Large intestine (tissue), 3 donors: ENCODE data around the gene EDN2. TPM values are rescaled to one million over a fixed set of nuclear protein-coding genes. Genes with fewer than 3 reads are reported as not detected.

ENCODE experiments used
- DNase-seq, 2 donors: peaks; one replicate each; pipeline versions ENCODE4 v3.0.0 to v3.0.0-alpha.2; 2013
- H3K27ac ChIP-seq: one replicate; pipeline ENCODE4 v1.5.1; 2013; ENCODE audit warnings: low read length
- H3K27me3 ChIP-seq: 2 replicates; pipeline ENCODE4 v1.6.1; 2013; ENCODE audit warnings: low read length; ENCODE audit not compliant: control insufficient read depth, insufficient read depth
- H3K36me3 ChIP-seq: 2 replicates; pipeline ENCODE4 v1.6.1; 2013; ENCODE audit warnings: low read length; ENCODE audit not compliant: control insufficient read depth, insufficient read depth
- H3K4me1 ChIP-seq: one replicate; pipeline ENCODE4 v1.6.1; 2013; ENCODE audit warnings: low read length; ENCODE audit not compliant: control insufficient read depth, insufficient read depth
- H3K4me3 ChIP-seq: one replicate; pipeline ENCODE4 v1.5.1; 2013; ENCODE audit warnings: low read length
- H3K9me3 ChIP-seq: one replicate; pipeline ENCODE4 v1.6.1; 2013; ENCODE audit warnings: mild to moderate bottlenecking, low read depth, low read length, moderate library complexity; ENCODE audit not compliant: control insufficient read depth
- WGBS: methylation state at CpG from one replicate; pipeline ENCODE4 v1.1.5; 2013; ENCODE audit warnings: low lambda C conversion rate; ENCODE audit not compliant: insufficient coverage; 5-methylcytosine and 5-hydroxymethylcytosine counted together
- polyA plus RNA-seq: library from polyadenylated mRNA; unstranded; fragments of 120-200 nt; gene quantifications from one replicate; pipeline ENCODE4 v1.2.1, GENCODE V29; 2013

EDN2 gene
- polyA plus RNA-seq, 1 donor = 0.51 TPM

GRCh38 chr1:41435570-41436178 is 48.8 kb downstream of the EDN2 start:
- Histone ChIP-seq H3K27ac (no peak overlapping the region), H3K27me3 (peaks cover 7% of the 10 kb centered on the region), H3K4me1 (peaks cover 16% of the 10 kb centered on the region), H3K4me3 (no peak overlapping the region), H3K9me3 (peaks cover 3% of the 10 kb centered on the region), H3K36me3 (no peaks in the 10 kb centered on the region)
- no peak for DNase-seq
- WGBS = no CpG with 5 or more reads among the region's 15 CpGs

- no peak for DNase-seq
- no CpG with 5 or more reads among the region's 6 CpGs for WGBS
Measured at GRCh38 chr1:41434748-41435449, 49.6 kb downstream of the EDN2 start.

GRCh38 chr1:41434306-41434705 is 50.2 kb downstream of the EDN2 start:
- WGBS = 94% methylated on average over 3 of the region's 5 CpGs
- peaks cover 3% of the 10 kb centered on the region for H3K9me3 ChIP-seq
- no peak for DNase-seq

More at GRCh38 chr1:41434748-41435449, 49.6 kb downstream of the EDN2 start:
- no peaks in the 10 kb centered on the region for H3K36me3 ChIP-seq
- peaks cover 7% of the 10 kb centered on the region for H3K27me3 ChIP-seq
- peaks cover 3% of the 10 kb centered on the region for H3K9me3 ChIP-seq
- H3K4me1 ChIP-seq = peaks cover 16% of the 10 kb centered on the region
- H3K4me3 ChIP-seq = no peak overlapping the region
- H3K27ac ChIP-seq = no peak overlapping the region

GRCh38 chr1:41433501-41433900 is 51.0 kb downstream of the EDN2 start:
- no peak for DNase-seq
- Histone ChIP-seq H3K4me3 (no peak overlapping the region), H3K4me1 (peaks cover 16% of the 10 kb centered on the region), H3K27ac (no peak overlapping the region), H3K36me3 (no peaks in the 10 kb centered on the region), H3K27me3 (peaks cover 7% of the 10 kb centered on the region), H3K9me3 (peaks cover 3% of the 10 kb centered on the region)
- WGBS = no CpG with 5 or more reads among the region's 4 CpGs

More at GRCh38 chr1:41434306-41434705, 50.2 kb downstream of the EDN2 start:
- H3K27ac ChIP-seq = no peak overlapping the region
- no peaks in the 10 kb centered on the region for H3K36me3 ChIP-seq
- H3K4me3 ChIP-seq = no peak overlapping the region
- peaks cover 7% of the 10 kb centered on the region for H3K27me3 ChIP-seq
- H3K4me1 ChIP-seq = peaks cover 16% of the 10 kb centered on the region

GRCh38 chr1:41432481-41433280 is 51.8 kb downstream of the EDN2 start:
- Histone ChIP-seq H3K27me3 (peaks cover 7% of the 10 kb centered on the region), H3K4me1 (peaks cover 16% of the 10 kb centered on the region), H3K27ac (no peak overlapping the region), H3K9me3 (peaks cover 3% of the 10 kb centered on the region), H3K4me3 (no peak overlapping the region), H3K36me3 (no peaks in the 10 kb centered on the region)
- peak; percentile 66 to 67 for DNase-seq
- no CpG with 5 or more reads among the region's 17 CpGs for WGBS

- H3K4me3 ChIP-seq = no peak overlapping the region
- no CpG with 5 or more reads among the region's 20 CpGs for WGBS
- H3K36me3 ChIP-seq = no peaks in the 10 kb centered on the region
- H3K27ac ChIP-seq = no peak overlapping the region
- DNase-seq = no peak
- H3K9me3 ChIP-seq = peaks cover 3% of the 10 kb centered on the region
- peaks cover 16% of the 10 kb centered on the region for H3K4me1 ChIP-seq
- H3K27me3 ChIP-seq = peaks cover 7% of the 10 kb centered on the region
Measured at GRCh38 chr1:41431490-41432350, 52.8 kb downstream of the EDN2 start.

GRCh38 chr1:41430582-41430981 is 53.9 kb downstream of the EDN2 start:
- peaks cover 3% of the 10 kb centered on the region for H3K9me3 ChIP-seq
- H3K4me3 ChIP-seq = no peak overlapping the region
- WGBS = 52% methylated on average over 2 of the region's 4 CpGs
- no peak overlapping the region for H3K27ac ChIP-seq
- no peak for DNase-seq
- no peaks in the 10 kb centered on the region for H3K36me3 ChIP-seq
- peaks cover 13% of the 10 kb centered on the region for H3K4me1 ChIP-seq
- peaks cover 2% of the 10 kb centered on the region for H3K27me3 ChIP-seq

- peaks cover 3% of the 10 kb centered on the region for H3K9me3 ChIP-seq
- no peak for DNase-seq
- 40% methylated on average over 1 of the region's 4 CpGs for WGBS
- H3K4me1 ChIP-seq = peaks cover 10% of the 10 kb centered on the region
- no peak overlapping the region for H3K4me3 ChIP-seq
- H3K27ac ChIP-seq = no peak overlapping the region
- no peaks in the 10 kb centered on the region for H3K27me3 ChIP-seq
- H3K36me3 ChIP-seq = no peaks in the 10 kb centered on the region
Measured at GRCh38 chr1:41430069-41430468, 54.4 kb downstream of the EDN2 start.

- no CpG with 5 or more reads among the region's 5 CpGs for WGBS
- no peak overlapping the region for H3K27ac ChIP-seq
Measured at GRCh38 chr1:41429641-41430035, 54.8 kb downstream of the EDN2 start.

More at GRCh38 chr1:41429641-41430035, 54.8 kb downstream of the EDN2 start:
- Histone ChIP-seq H3K36me3 (no peaks in the 10 kb centered on the region), H3K9me3 (peaks cover 3% of the 10 kb centered on the region), H3K4me3 (no peak overlapping the region), H3K4me1 (peaks cover 10% of the 10 kb centered on the region), H3K27me3 (no peaks in the 10 kb centered on the region)
- DNase-seq = no peak
